ENCODE data around the gene IDH3A.

IDH3A gene

GRCh38 chr15:78149068-78149804 lies at the start of gene IDH3A:
IDH3A (plus strand) TSS chr15:78149362; CDS start chr15:78149404, 42 bp downstream.
- peak; percentile 100 for DNase-seq

- DNase-seq, result no peak
Observed at GRCh38 chr15:78100886-78101285, 48.3 kb upstream of the IDH3A start.

GRCh38 chr15:78101423-78102105 lies 47.6 kb upstream of the IDH3A start:
- DNase-seq, result no peak

- no peak for DNase-seq
Observed at GRCh38 chr15:78102211-78102610, 47.0 kb upstream of the IDH3A start.

GRCh38 chr15:78102741-78103140 lies 46.4 kb upstream of the IDH3A start:
- DNase-seq, result no peak

- peak; percentile 69 to 76 for DNase-seq
Observed at GRCh38 chr15:78103406-78104118, 45.6 kb upstream of the IDH3A start.

GRCh38 chr15:78104119-78104479 lies 45.1 kb upstream of the IDH3A start:
- DNase-seq, result no peak

GRCh38 chr15:78104566-78105475 lies 44.3 kb upstream of the IDH3A start:
- no peak for DNase-seq

- no peak for DNase-seq
Observed at GRCh38 chr15:78105476-78106241, 43.5 kb upstream of the IDH3A start.

- no peak for DNase-seq
Observed at GRCh38 chr15:78107471-78107870, 41.7 kb upstream of the IDH3A start.

GRCh38 chr15:78108300-78109084 lies 40.7 kb upstream of the IDH3A start:
- peak; percentile 89 for DNase-seq

GRCh38 chr15:78109156-78109555 lies 40.0 kb upstream of the IDH3A start:
- no peak for DNase-seq

- no peak for DNase-seq
Observed at GRCh38 chr15:78110096-78110495, 39.1 kb upstream of the IDH3A start.

GRCh38 chr15:78110916-78111475 lies 38.2 kb upstream of the IDH3A start:
- no peak for DNase-seq

- DNase-seq, result no peak
Observed at GRCh38 chr15:78111788-78112187, 37.4 kb upstream of the IDH3A start.

- DNase-seq, result no peak
Observed at GRCh38 chr15:78112551-78112950, 36.6 kb upstream of the IDH3A start.

GRCh38 chr15:78120523-78120922 lies 28.6 kb upstream of the IDH3A start:
- DNase-seq, result no peak

GRCh38 chr15:78125267-78125666 lies 23.9 kb upstream of the IDH3A start:
- DNase-seq, result no peak

GRCh38 chr15:78127882-78128281 lies 21.3 kb upstream of the IDH3A start:
- DNase-seq, result no peak

GRCh38 chr15:78129077-78129750 lies 19.9 kb upstream of the IDH3A start:
- no peak for DNase-seq

Data from activated T-cell treated with anti-CD3 and anti-CD28 coated beads, Interleukin-2, amount 50 U/mL, for 48 hours (primary cell).